T-cell (primary cell): ENCODE results near the gene VMO1. TPM values are rescaled to one million over a fixed set of nuclear protein-coding genes. Genes with fewer than 3 reads are reported as not detected.

Experiments
- ATAC-seq, 4 experiments: fragments of 200-7000 bp in 3 of 4; fragments of 150-1000 bp in 1 of 4; cut with Tn5 transposase; replicated peaks in 1 of 4; 1 replicate in 3 of 4; 2 replicates in 1 of 4; pipeline ENCODE4 v1.10.0; 2021; ENCODE audit warnings: moderate library complexity in 3 of 4, mild to moderate bottlenecking in 2 of 4, moderate number of reproducible peaks in 1 of 4
- CTCF ChIA-PET, 2 donors: fragments of 300-600 bp; sonication (Branson Sonifier 250); formaldehyde crosslinking; loops; one replicate each; lab custom pipeline; 2022; ENCODE audit warnings: antibody characterized with exemption in 2 of 2; lab: Charles Lee
- POLR2A ChIA-PET, 2 donors: fragments of 300-600 bp; sonication (Branson Sonifier 250); formaldehyde crosslinking; loops; one replicate each; lab custom pipeline; 2022; ENCODE audit warnings: antibody characterized with exemption in 2 of 2; lab: Charles Lee
- DNase-seq, 35 experiments: peaks; one replicate each; pipeline versions ENCODE4 v3.0.0 to v3.0.0-alpha.2; 2013 to 2023
- H3K27ac ChIP-seq: one replicate; pipeline ENCODE4 v1.5.1; 2013; ENCODE audit warnings: low read length
- H3K27me3 ChIP-seq, 2 experiments: replicated peaks in 1 of 2; 1 replicate in 1 of 2; 2 replicates in 1 of 2; pipeline versions ENCODE4 v1.6.1 to v1.7.0; 2013; ENCODE audit warnings: low read length in 1 of 2, mixed read lengths in 1 of 2; ENCODE audit not compliant: control insufficient read depth in 2 of 2, insufficient read depth in 2 of 2; ENCODE audit errors: extremely low read depth in 1 of 2
- H3K36me3 ChIP-seq, 2 donors: 1 replicate in 1 of 2; 2 replicates in 1 of 2; pipeline versions ENCODE4 v1.6.1 to v1.7.0; 2013; ENCODE audit warnings: low read length in 1 of 2; ENCODE audit not compliant: control insufficient read depth in 2 of 2, insufficient read depth in 1 of 2; ENCODE audit errors: extremely low read depth in 1 of 2
- H3K4me1 ChIP-seq, 2 experiments: 1 replicate in 1 of 2; 2 replicates in 1 of 2; pipeline versions ENCODE4 v1.6.1 to v1.7.0; 2013; ENCODE audit warnings: low read length in 2 of 2, mixed read lengths in 1 of 2; ENCODE audit not compliant: insufficient read depth in 2 of 2, control insufficient read depth in 1 of 2; ENCODE audit errors: extremely low read depth in 1 of 2
- H3K4me3 ChIP-seq, 2 donors: 1 replicate in 1 of 2; 2 replicates in 1 of 2; pipeline versions ENCODE4 v1.5.1 to v1.7.0; 2013; ENCODE audit warnings: mild to moderate bottlenecking in 2 of 2, low read length in 1 of 2, moderate library complexity in 1 of 2; ENCODE audit not compliant: control insufficient read depth in 1 of 2; ENCODE audit errors: extremely low read depth in 1 of 2
- H3K9me3 ChIP-seq: 2 replicates; pipeline ENCODE4 v1.7.0; 2013
- H3K27ac Mint-ChIP-seq, 2 donors: one replicate each; pipeline ENCODE4 v1.8.0; 2020 to 2021; ENCODE audit warnings: mild to moderate bottlenecking in 2 of 2, mixed read lengths in 2 of 2
- H3K27me3 Mint-ChIP-seq, 2 donors: one replicate each; pipeline ENCODE4 v1.8.0; 2021 to 2022; ENCODE audit warnings: mixed read lengths in 2 of 2
- H3K36me3 Mint-ChIP-seq: one replicate; pipeline ENCODE4 v1.8.0; 2021; ENCODE audit warnings: mixed read lengths
- H3K4me1 Mint-ChIP-seq, 3 donors: one replicate each; pipeline ENCODE4 v1.8.0; 2020 to 2022; ENCODE audit warnings: mixed read lengths in 3 of 3, mild to moderate bottlenecking in 1 of 3
- H3K4me3 Mint-ChIP-seq, 3 donors: one replicate each; pipeline ENCODE4 v1.8.0; 2020 to 2022; ENCODE audit warnings: mild to moderate bottlenecking in 3 of 3, mixed read lengths in 3 of 3, moderate library complexity in 3 of 3
- H3K9me3 Mint-ChIP-seq, 3 donors: one replicate each; pipeline ENCODE4 v1.8.0; 2020 to 2022; ENCODE audit warnings: mixed read lengths in 3 of 3
- WGBS: methylation state at CpG from one replicate; pipeline ENCODE4 v1.1.5; 2013; ENCODE audit warnings: missing lambda C conversion rate; ENCODE audit not compliant: insufficient coverage; 5-methylcytosine and 5-hydroxymethylcytosine counted together
- total RNA-seq, 35 experiments: library from RNA in 6 of 35; stranded (reverse) in 6 of 35; fragments of 120-200 nt in 1 of 35; gene quantifications; one replicate each; pipeline versions ENCODE4 v1.2.1 to v1.2.4 and lab custom pipeline; 2013 to 2026

The VMO1 gene
- total RNA-seq, 5 donors from 2014 or later (not counting 1 experiment from before 2014, with no cell fraction given): 0.38 to 0.82 (median 0.59) TPM; not detected in 1

DNA sequence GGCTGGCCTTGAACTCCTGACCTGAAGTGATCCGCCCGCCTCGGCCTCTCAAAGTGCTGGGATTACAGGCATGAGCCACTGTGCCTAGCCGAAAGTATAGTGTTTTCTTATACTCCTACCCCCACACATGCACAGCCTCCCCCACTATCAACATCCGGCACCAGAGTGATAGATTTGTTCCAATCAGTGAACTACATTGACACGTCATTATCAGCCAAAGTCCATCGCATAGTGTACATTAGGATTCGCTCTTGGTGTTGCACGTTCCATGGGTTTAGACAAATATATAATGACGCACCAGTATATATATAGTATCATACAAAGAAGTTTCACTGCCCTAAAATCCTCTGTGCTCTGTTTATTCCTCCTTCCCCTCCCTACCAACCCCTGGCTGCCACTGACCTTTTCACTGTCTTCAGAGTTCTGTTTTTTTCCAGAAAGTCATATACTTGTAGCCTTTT is 26.4 kb downstream of the VMO1 start:
- no peak overlapping the region for H3K27ac Mint-ChIP-seq
- H3K9me3 ChIP-seq: no peaks in the 10 kb centered on the region
- ChIA-PET CTCF (no interaction called here), POLR2A (no interaction called here)
- no peak overlapping the region for H3K4me3 Mint-ChIP-seq
- DNase-seq (no peak), ATAC-seq (no peak)
- WGBS: 100% methylated on average over 1 of the region's 10 CpGs
- peaks cover 7 to 18% of the 10 kb centered on the region in 2 donors for H3K27me3 Mint-ChIP-seq
- H3K27ac ChIP-seq: no peak overlapping the region
- H3K36me3 Mint-ChIP-seq: no peaks in the 10 kb centered on the region
- no peaks in the 10 kb centered on the region for H3K4me1 Mint-ChIP-seq
- H3K4me1 ChIP-seq: no peaks in the 10 kb centered on the region
- H3K4me3 ChIP-seq: no peak overlapping the region
- no peaks in the 10 kb centered on the region for H3K9me3 Mint-ChIP-seq
- peaks cover 0 to 17% of the 10 kb centered on the region in 2 experiments for H3K27me3 ChIP-seq
- H3K36me3 ChIP-seq: no peaks in the 10 kb centered on the region

- no peaks in the 10 kb centered on the region for H3K36me3 Mint-ChIP-seq
- H3K4me1 ChIP-seq: peaks cover 2 to 3% of the 10 kb centered on the region in 2 experiments
- H3K9me3 Mint-ChIP-seq: no peaks in the 10 kb centered on the region
- H3K4me1 Mint-ChIP-seq: peaks cover 3 to 6% (median 4%) of the 10 kb centered on the region in 3 donors
- no peak overlapping the region for H3K27ac ChIP-seq
- no peak overlapping the region for H3K4me3 Mint-ChIP-seq
- ChIA-PET POLR2A (interaction anchor here in 1 of 2 donors (0.7 kb wide), 1 partner anchor 163 kb away, joined by 5 read pairs; no protein-coding TSS in a partner anchor), CTCF (no interaction called here)
- H3K9me3 ChIP-seq: no peaks in the 10 kb centered on the region
- no peak overlapping the region for H3K27ac Mint-ChIP-seq
- no peak overlapping the region for H3K4me3 ChIP-seq
- H3K36me3 ChIP-seq: no peaks in the 10 kb centered on the region
- no CpG with 5 or more reads among the region's 1 CpG for WGBS
- peaks cover 19 to 26% of the 10 kb centered on the region in 2 donors for H3K27me3 Mint-ChIP-seq
- no peak for DNase-seq
- peaks cover 0 to 34% of the 10 kb centered on the region in 2 experiments for H3K27me3 ChIP-seq
- no peak for ATAC-seq
Measured at GRCh38 chr17:4753392-4753791, 32.8 kb downstream of the VMO1 start.

GRCh38 chr17:4751932-4752331 is 34.2 kb downstream of the VMO1 start:
- Mint-ChIP-seq H3K4me3 (no peak overlapping the region), H3K9me3 (no peaks in the 10 kb centered on the region), H3K36me3 (no peaks in the 10 kb centered on the region), H3K27ac (no peak overlapping the region), H3K27me3 (peaks cover 19 to 22% of the 10 kb centered on the region in 2 donors), H3K4me1 (peaks cover 12 to 14% (median 13%) of the 10 kb centered on the region in 3 donors)
- no peaks in the 10 kb centered on the region for H3K9me3 ChIP-seq
- ATAC-seq (no peak), DNase-seq (no peak)
- no peak overlapping the region for H3K4me3 ChIP-seq
- no peaks in the 10 kb centered on the region for H3K36me3 ChIP-seq
- H3K27me3 ChIP-seq: peaks cover 0 to 31% of the 10 kb centered on the region in 2 experiments
- ChIA-PET CTCF (no interaction called here), POLR2A (no interaction called here)
- peaks cover 2 to 16% of the 10 kb centered on the region in 2 experiments for H3K4me1 ChIP-seq
- no peak overlapping the region for H3K27ac ChIP-seq
- 74% methylated on average over 2 of the region's 5 CpGs for WGBS

DNA sequence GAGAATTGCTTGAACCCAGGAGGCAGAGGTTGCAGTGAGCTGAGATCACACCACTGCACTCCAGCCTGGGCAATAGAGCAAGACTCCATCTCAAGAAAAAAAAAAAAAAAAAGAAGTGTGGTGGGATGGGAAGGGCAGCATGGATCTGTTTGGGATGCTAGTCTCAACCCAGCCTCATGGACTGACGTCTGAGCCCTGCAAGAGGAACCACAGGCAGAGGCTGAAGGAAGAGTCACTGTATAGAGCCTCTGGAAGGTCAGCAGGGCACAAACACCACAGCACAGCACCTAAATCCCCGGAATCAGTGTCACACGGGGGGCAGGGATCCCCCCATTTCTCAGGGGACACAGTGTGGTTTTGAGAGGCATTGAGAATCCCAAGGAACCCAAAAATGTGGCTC is 35.6 kb downstream of the VMO1 start:
- Mint-ChIP-seq H3K27ac (no peak overlapping the region), H3K4me1 (peaks cover 13 to 18% (median 13%) of the 10 kb centered on the region in 3 donors), H3K4me3 (no peak overlapping the region), H3K36me3 (no peaks in the 10 kb centered on the region), H3K9me3 (no peaks in the 10 kb centered on the region), H3K27me3 (peaks cover 19 to 22% of the 10 kb centered on the region in 2 donors)
- ATAC-seq (no peak), DNase-seq (no peak)
- Histone ChIP-seq H3K4me1 (peaks cover 2 to 16% of the 10 kb centered on the region in 2 experiments), H3K27ac (no peak overlapping the region), H3K27me3 (peaks cover 0 to 31% of the 10 kb centered on the region in 2 experiments), H3K9me3 (no peaks in the 10 kb centered on the region), H3K36me3 (no peaks in the 10 kb centered on the region), H3K4me3 (no peak overlapping the region)
- CTCF ChIA-PET: no interaction called here
- no CpG with 5 or more reads among the region's 3 CpGs for WGBS
- POLR2A ChIA-PET: no interaction called here

GRCh38 chr17:4748686-4749085 is 37.5 kb downstream of the VMO1 start:
- ATAC-seq (no peak), DNase-seq (no peak)
- Mint-ChIP-seq H3K4me3 (peak overlapping the region in 2 of 3 donors; percentile 32 to 55), H3K27me3 (peaks cover 9 to 11% of the 10 kb centered on the region in 2 donors), H3K9me3 (no peaks in the 10 kb centered on the region), H3K27ac (peak overlapping the region in 1 of 2 donors; percentile 39), H3K36me3 (no peaks in the 10 kb centered on the region), H3K4me1 (peaks cover 13 to 21% (median 18%) of the 10 kb centered on the region in 3 donors)
- Histone ChIP-seq H3K4me1 (peaks cover 2 to 23% of the 10 kb centered on the region in 2 experiments), H3K36me3 (no peaks in the 10 kb centered on the region), H3K4me3 (no peak overlapping the region), H3K9me3 (no peaks in the 10 kb centered on the region), H3K27ac (no peak overlapping the region), H3K27me3 (peaks cover 2 to 34% of the 10 kb centered on the region in 2 experiments)
- 56% methylated on average over 2 of the region's 4 CpGs for WGBS
- CTCF ChIA-PET: interaction anchor here in 1 of 2 donors (1.0 kb wide), 1 partner anchor 39 kb away, joined by 3 read pairs; the partner anchor contains the start of gene ARRB2
- POLR2A ChIA-PET: no interaction called here

GRCh38 chr17:4747847-4748246 is 38.3 kb downstream of the VMO1 start:
- Histone ChIP-seq H3K36me3 (no peaks in the 10 kb centered on the region), H3K27me3 (peaks cover 2 to 40% of the 10 kb centered on the region in 2 experiments), H3K4me1 (peaks cover 2 to 23% of the 10 kb centered on the region in 2 experiments), H3K27ac (peak overlapping the region; percentile 41), H3K4me3 (peak overlapping the region in 1 of 2 donors; percentile 2), H3K9me3 (no peaks in the 10 kb centered on the region)
- ChIA-PET POLR2A (no interaction called here), CTCF (interaction anchor here in 1 of 2 donors (1.0 kb wide), 1 partner anchor 38 kb away, joined by 3 read pairs; the partner anchor contains the start of gene ARRB2)
- Mint-ChIP-seq H3K4me1 (peaks cover 13 to 21% (median 18%) of the 10 kb centered on the region in 3 donors), H3K27ac (peak overlapping the region; percentile 80 to 88), H3K36me3 (no peaks in the 10 kb centered on the region), H3K9me3 (no peaks in the 10 kb centered on the region), H3K27me3 (peaks cover 7 to 13% of the 10 kb centered on the region in 2 donors), H3K4me3 (peak overlapping the region; percentile 32 to 55 (median 55))
- DNase-seq (peak in 28 of 35 experiments; percentile 3 to 67 (median 35)), ATAC-seq (peak; percentile 91 to 100 (median 96))
- WGBS: 0% methylated on average over 3 of the region's 5 CpGs
